Breast epithelium (tissue), 4 donors: ENCODE measurements around the gene RPL15. TPM values are rescaled to one million over a fixed set of nuclear protein-coding genes. Genes with fewer than 3 reads are reported as not detected.
A peak's percentile ranks its signal among the peaks of the same experiment; 100 is the strongest.

Source experiments
- DNase-seq, 2 donors: peaks; one replicate each; pipeline ENCODE4 v3.0.0-alpha.2; 2019; ENCODE audit warnings: low spot score in 2 of 2
- H3K27ac ChIP-seq, 2 donors: fragments of 200-600 bp; sonication (generic) in 1 of 2; one replicate each; pipeline ENCODE4 v1.5.1; 2016 to 2019; ENCODE audit warnings: mild to moderate bottlenecking in 1 of 2
- H3K27me3 ChIP-seq, 2 donors: fragments of 200-600 bp; sonication (generic) in 1 of 2; one replicate each; pipeline versions ENCODE4 v1.5.1 to v1.6.0; 2017 to 2019; ENCODE audit warnings: control low read depth in 1 of 2, mild to moderate bottlenecking in 1 of 2
- H3K36me3 ChIP-seq: fragments of 200-600 bp; one replicate; pipeline ENCODE4 v1.5.1; 2019
- H3K4me1 ChIP-seq, 2 donors: fragments of 200-600 bp; sonication (generic); one replicate each; pipeline ENCODE4 v1.5.1; 2016 to 2019; ENCODE audit warnings: control low read depth in 1 of 2
- H3K4me3 ChIP-seq, 3 donors: fragments of 200-600 bp; sonication (generic); 1 replicate in 2 of 3; 2 replicates in 1 of 3; pipeline ENCODE4 v1.5.1; 2016 to 2019; ENCODE audit warnings: mild to moderate bottlenecking in 3 of 3, moderate library complexity in 2 of 3
- H3K9me3 ChIP-seq, 2 donors: fragments of 200-600 bp; sonication (generic) in 1 of 2; one replicate each; pipeline ENCODE4 v1.5.1; 2016 to 2019; ENCODE audit warnings: control low read depth in 1 of 2
- POLR2A ChIP-seq: fragments of 450-650 bp; IDR thresholded peaks from one replicate; pipeline ENCODE4 v1.6.1; 2016; ENCODE audit warnings: antibody characterized with exemption, mild to moderate bottlenecking, moderate library complexity
- POLR2AphosphoS5 ChIP-seq, 3 donors: sonication (generic); formaldehyde crosslinking; IDR thresholded peaks; one replicate each; pipeline ENCODE4 v1.6.1; 2017; ENCODE audit warnings: antibody characterized with exemption in 3 of 3
- intact Hi-C: fragments of 100-400 bp; cut with DNase I; formaldehyde crosslinking; loops from one replicate; pipeline ENCODE4 v1.15.1; 2023; ENCODE audit warnings: low total_unique reads
- total RNA-seq, 3 donors: library from RNA; depleted of rRNA; stranded (reverse); fragments of >200 nt; gene quantifications; one replicate each; pipeline ENCODE4 v1.1.0, GENCODE V29; 2016
- TF ChIP-seq, protein P1 (sequence below), 3 donors: fragments of 450-650 bp; IDR thresholded peaks; one replicate each; pipeline ENCODE4 v1.5.1; 2016 to 2017; ENCODE audit warnings: antibody characterized with exemption in 3 of 3, mild to moderate bottlenecking in 3 of 3, moderate library complexity in 3 of 3

Gene RPL15
- total RNA-seq, 3 donors from 2014 or later = 2,644 to 3,809 (median 3,544) TPM

DNA sequence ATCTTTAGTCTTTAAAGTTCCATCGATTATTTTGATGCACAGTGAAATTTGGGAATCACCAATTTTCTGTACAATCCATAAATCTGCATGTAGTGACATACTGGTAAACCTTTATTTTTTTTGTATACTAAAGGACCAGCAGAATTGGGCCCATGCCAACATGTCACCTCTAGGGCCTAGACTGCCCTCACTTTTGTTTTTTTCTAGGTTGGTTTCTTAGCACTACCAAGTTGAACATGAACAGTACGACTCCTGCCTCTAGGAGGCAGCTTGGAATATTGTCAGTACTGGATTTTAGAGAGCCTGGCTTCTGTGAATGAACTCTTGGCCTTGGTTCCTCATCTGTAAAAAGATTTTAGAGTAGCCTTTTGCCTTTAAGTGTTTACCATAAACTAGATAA lies 32.5 kb upstream of the RPL15 start:
- Histone ChIP-seq H3K4me1 (no peaks in the 10 kb centered on the region), H3K36me3 (no peaks in the 10 kb centered on the region), H3K27ac (no peak overlapping the region), H3K27me3 (no peaks in the 10 kb centered on the region), H3K9me3 (no peaks in the 10 kb centered on the region), H3K4me3 (no peak overlapping the region)
- DNase-seq = no peak
- TF ChIP-seq, protein P1, sequence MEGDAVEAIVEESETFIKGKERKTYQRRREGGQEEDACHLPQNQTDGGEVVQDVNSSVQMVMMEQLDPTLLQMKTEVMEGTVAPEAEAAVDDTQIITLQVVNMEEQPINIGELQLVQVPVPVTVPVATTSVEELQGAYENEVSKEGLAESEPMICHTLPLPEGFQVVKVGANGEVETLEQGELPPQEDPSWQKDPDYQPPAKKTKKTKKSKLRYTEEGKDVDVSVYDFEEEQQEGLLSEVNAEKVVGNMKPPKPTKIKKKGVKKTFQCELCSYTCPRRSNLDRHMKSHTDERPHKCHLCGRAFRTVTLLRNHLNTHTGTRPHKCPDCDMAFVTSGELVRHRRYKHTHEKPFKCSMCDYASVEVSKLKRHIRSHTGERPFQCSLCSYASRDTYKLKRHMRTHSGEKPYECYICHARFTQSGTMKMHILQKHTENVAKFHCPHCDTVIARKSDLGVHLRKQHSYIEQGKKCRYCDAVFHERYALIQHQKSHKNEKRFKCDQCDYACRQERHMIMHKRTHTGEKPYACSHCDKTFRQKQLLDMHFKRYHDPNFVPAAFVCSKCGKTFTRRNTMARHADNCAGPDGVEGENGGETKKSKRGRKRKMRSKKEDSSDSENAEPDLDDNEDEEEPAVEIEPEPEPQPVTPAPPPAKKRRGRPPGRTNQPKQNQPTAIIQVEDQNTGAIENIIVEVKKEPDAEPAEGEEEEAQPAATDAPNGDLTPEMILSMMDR (IDR thresholded peaks at IDR 0.05) = no peak
- intact Hi-C loops = no loop called here

DNA sequence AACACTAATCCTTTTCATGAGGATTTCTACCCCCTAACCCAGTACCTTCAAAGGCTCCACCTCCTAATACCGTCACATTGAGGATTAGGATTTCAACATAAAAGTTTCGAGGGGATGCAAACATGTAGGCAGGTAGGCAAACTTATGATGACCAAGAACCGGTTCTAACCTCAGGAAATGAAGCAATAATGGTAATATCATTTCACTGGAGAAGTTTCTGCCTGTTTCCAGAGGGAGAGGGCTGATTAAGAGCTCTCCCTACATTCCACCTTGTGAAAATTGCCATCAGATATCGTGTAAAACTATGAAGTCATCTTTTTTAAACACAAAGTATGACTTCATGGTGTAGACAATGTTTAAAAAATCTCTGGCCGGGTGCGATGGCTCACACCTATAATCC lies 31.7 kb upstream of the RPL15 start:
- Histone ChIP-seq H3K27ac (no peak overlapping the region), H3K4me3 (no peak overlapping the region), H3K27me3 (no peaks in the 10 kb centered on the region), H3K4me1 (no peaks in the 10 kb centered on the region), H3K9me3 (no peaks in the 10 kb centered on the region), H3K36me3 (no peaks in the 10 kb centered on the region)
- DNase-seq = no peak
- no peak for TF ChIP-seq POLR2A
- TF ChIP-seq POLR2AphosphoS5 (IDR thresholded peaks at IDR 0.05) = no peak
- TF ChIP-seq, protein P1 (IDR thresholded peaks at IDR 0.05) = no peak
- intact Hi-C loops = no loop called here

DNA sequence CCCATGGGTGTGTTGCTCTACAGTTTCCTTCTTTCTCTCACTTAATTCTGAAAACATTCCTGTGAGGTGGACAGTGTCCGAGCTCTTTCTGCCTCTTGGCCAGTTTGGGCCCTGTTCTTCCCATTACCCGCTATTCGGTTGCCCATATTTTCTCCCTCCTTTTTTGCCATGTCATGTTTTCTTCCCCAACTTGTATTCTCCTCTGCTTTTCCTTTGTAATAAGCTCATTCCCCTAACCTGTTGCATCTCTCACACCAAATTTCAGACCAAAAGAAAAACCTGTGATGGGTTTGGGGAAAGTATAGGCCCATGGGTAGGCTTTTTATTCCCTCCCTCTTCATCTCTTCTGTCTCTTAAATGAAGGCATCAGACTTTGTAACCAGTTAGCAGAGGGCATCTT lies 30.6 kb upstream of the RPL15 start:
- DNase-seq = no peak
- TF ChIP-seq, protein P1 (IDR thresholded peaks at IDR 0.05) = no peak
- no peak for TF ChIP-seq POLR2AphosphoS5 (IDR thresholded peaks at IDR 0.05)
- TF ChIP-seq POLR2A = no peak
- intact Hi-C loops = no loop called here

DNA sequence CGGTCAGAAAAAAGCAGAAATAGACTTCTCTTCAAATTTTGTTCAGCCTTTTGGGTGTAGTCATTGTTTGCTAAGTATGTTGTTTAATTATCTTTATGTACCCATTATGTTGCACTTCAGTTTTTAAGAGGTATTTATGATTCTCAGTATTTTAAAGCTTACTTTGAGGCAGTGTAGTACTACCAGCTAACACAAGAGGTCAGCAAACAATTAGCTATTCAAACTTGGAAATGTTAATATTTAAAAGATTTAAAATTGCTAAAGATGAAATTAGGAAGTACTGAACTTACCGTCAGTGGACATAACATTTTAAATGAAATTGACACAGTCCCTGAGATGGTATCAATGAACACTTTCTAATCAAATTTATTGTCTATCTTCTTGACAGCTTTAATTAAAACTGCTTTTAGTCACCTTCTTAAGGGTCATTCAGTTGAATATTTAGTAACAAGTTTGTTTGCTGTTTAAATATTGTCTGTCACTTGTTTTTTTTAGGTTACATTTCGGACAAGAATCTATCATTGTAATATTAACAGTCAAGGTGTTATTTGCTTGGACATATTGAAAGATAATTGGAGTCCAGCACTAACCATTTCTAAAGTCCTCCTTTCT lies 28.2 kb upstream of the RPL15 start:
- H3K36me3 ChIP-seq = no peaks in the 10 kb centered on the region
- no peaks in the 10 kb centered on the region for H3K4me1 ChIP-seq
- TF ChIP-seq POLR2A (no peak), POLR2AphosphoS5 (IDR thresholded peaks at IDR 0.05) (no peak)
- TF ChIP-seq, protein P1 (IDR thresholded peaks at IDR 0.05) = peak; percentile 47 to 88 (median 81)
- H3K9me3 ChIP-seq = no peaks in the 10 kb centered on the region
- no peak overlapping the region for H3K4me3 ChIP-seq
- DNase-seq = no peak
- intact Hi-C loops = no loop called here
- no peaks in the 10 kb centered on the region for H3K27me3 ChIP-seq
- H3K27ac ChIP-seq = peak overlapping the region; percentile 43 to 61

More for the DNA sequence above, 30.6 kb upstream of the RPL15 start:
- no peak overlapping the region for H3K27ac ChIP-seq
- H3K36me3 ChIP-seq = no peaks in the 10 kb centered on the region
- H3K27me3 ChIP-seq = no peaks in the 10 kb centered on the region
- H3K4me3 ChIP-seq = no peak overlapping the region
- no peaks in the 10 kb centered on the region for H3K4me1 ChIP-seq
- H3K9me3 ChIP-seq = no peaks in the 10 kb centered on the region

DNA sequence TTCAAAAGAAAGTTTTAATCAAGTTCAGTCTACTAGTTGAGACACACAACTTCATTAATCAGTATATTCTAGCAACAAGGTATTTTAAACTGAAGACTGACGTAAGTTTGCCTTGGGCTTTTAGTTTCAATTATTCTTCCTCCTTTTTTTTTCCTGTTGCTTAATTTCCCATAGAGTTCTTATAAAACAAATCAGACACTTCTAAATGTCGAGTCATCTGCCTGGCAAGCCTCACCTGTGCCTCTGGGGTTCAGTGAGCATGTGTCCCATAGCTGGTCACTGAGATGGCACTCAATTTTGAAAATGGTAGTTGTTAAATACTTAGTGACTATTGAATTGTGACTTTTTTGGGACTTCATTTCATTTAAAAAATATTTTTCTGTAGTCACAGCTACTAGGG lies 27.5 kb upstream of the RPL15 start:
- Histone ChIP-seq H3K9me3 (no peaks in the 10 kb centered on the region), H3K27ac (peak overlapping the region in 1 of 2 donors; percentile 50), H3K4me1 (no peaks in the 10 kb centered on the region), H3K27me3 (no peaks in the 10 kb centered on the region), H3K4me3 (no peak overlapping the region), H3K36me3 (no peaks in the 10 kb centered on the region)
- TF ChIP-seq POLR2AphosphoS5 (IDR thresholded peaks at IDR 0.05) (no peak), POLR2A (no peak)
- TF ChIP-seq, protein P1 (IDR thresholded peaks at IDR 0.05) = no peak
- intact Hi-C loops = no loop called here
- peak in 1 of 2 donors; percentile 47 for DNase-seq
